SU-DHL-6 (cell line): ENCODE data around the gene DOCK8.

Experiments used
- EZH2phosphoT487 ChIP-seq: fragments of 200-600 bp; sonication (generic), shearing (Covaris generic); conservative IDR thresholded peaks from 2 replicates; pipeline ENCODE4 v1.6.1; 2018; ENCODE audit warnings: mild to moderate bottlenecking, antibody characterized with exemption, low read length, moderate library complexity, mixed read lengths
- TF ChIP-seq, protein P1 (sequence below): fragments of 200-600 bp; sonication (generic); IDR thresholded peaks from one replicate; pipeline ENCODE4 v1.5.1; 2017; ENCODE audit warnings: antibody characterized with exemption, mild to moderate bottlenecking, low read length, moderate library complexity; ENCODE audit not compliant: insufficient read depth, poor library complexity, severe bottlenecking

DNA sequence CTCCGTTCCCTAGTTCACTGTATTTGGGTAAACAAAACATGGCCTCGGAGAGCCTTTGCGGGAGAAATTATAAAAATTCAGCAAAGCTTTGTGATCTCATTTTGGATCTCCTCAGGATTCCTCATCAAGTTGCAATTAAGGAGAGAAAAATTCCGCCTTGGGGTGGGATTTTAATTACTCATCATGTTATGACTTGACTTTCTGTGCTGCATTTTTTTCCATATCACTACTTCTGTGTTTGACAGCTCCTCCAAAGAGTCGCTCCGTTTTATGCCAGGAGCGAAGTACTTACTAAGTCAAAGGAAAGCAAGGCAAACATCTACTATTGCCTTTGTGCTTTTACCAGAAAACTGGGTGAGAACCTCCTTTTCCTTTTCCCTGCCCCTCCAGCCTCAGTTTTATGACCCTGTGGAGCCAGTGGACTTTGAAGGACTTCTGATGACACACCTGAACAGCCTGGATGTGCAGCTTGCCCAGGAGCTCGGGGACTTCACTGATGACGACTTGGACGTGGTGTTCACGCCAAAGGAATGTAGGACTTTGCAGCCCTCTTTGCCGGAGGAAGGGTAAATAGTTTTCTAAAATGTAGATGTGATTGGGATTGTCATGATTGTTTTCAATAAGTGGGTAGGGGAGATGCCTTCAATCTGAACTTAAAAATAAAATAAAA lies 71.5 kb downstream of the DOCK8 start:
- TF ChIP-seq, protein P1, sequence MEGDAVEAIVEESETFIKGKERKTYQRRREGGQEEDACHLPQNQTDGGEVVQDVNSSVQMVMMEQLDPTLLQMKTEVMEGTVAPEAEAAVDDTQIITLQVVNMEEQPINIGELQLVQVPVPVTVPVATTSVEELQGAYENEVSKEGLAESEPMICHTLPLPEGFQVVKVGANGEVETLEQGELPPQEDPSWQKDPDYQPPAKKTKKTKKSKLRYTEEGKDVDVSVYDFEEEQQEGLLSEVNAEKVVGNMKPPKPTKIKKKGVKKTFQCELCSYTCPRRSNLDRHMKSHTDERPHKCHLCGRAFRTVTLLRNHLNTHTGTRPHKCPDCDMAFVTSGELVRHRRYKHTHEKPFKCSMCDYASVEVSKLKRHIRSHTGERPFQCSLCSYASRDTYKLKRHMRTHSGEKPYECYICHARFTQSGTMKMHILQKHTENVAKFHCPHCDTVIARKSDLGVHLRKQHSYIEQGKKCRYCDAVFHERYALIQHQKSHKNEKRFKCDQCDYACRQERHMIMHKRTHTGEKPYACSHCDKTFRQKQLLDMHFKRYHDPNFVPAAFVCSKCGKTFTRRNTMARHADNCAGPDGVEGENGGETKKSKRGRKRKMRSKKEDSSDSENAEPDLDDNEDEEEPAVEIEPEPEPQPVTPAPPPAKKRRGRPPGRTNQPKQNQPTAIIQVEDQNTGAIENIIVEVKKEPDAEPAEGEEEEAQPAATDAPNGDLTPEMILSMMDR: no peak
- no peak for TF ChIP-seq EZH2phosphoT487
